Measurements from ENCODE around the gene SERINC5. TPM values are rescaled to one million over a fixed set of nuclear protein-coding genes. Genes with fewer than 3 reads are reported as not detected.

SERINC5 gene
- total RNA-seq, 4 donors from 2014 or later = 9.5 to 54.5 (median 22.4) TPM

GRCh38 chr5:80240368-80240986 is 15.4 kb downstream of the SERINC5 start:
- TF ChIP-seq CTCF (IDR thresholded peaks at IDR 0.05) (no peak), POLR2A (IDR thresholded peaks at IDR 0.05) (no peak)

GRCh38 chr5:80239680-80240367 is 16.0 kb downstream of the SERINC5 start:
- Histone ChIP-seq H3K9me3 (no peaks in the 10 kb centered on the region), H3K4me1 (peaks cover 0 to 12% of the 10 kb centered on the region in 2 donors), H3K36me3 (no peaks in the 10 kb centered on the region), H3K27ac (peak overlapping the region in 1 of 2 donors; percentile 12), H3K4me3 (no peak overlapping the region), H3K27me3 (no peaks in the 10 kb centered on the region)
- TF ChIP-seq CTCF (IDR thresholded peaks at IDR 0.05) = no peak
- TF ChIP-seq POLR2A (IDR thresholded peaks at IDR 0.05) = no peak
- DNase-seq = no peak
- intact Hi-C loops (cut with DNase I; ENCODE audit: low total_unique reads) = no loop called here

More at GRCh38 chr5:80240368-80240986, 15.4 kb downstream of the SERINC5 start:
- Histone ChIP-seq H3K4me1 (peaks cover 0 to 12% of the 10 kb centered on the region in 2 donors), H3K27me3 (no peaks in the 10 kb centered on the region), H3K9me3 (no peaks in the 10 kb centered on the region), H3K27ac (peak overlapping the region in 1 of 2 donors; percentile 12), H3K36me3 (no peaks in the 10 kb centered on the region), H3K4me3 (no peak overlapping the region)
- intact Hi-C loops (cut with DNase I; ENCODE audit: low total_unique reads) = no loop called here
- no peak for DNase-seq

- peak; percentile 50 to 56 for DNase-seq
- no peaks in the 10 kb centered on the region for H3K36me3 ChIP-seq
- intact Hi-C loops (cut with DNase I; ENCODE audit: low total_unique reads) = no loop called here
- H3K4me1 ChIP-seq = peaks cover 0 to 12% of the 10 kb centered on the region in 2 donors
- TF ChIP-seq CTCF (IDR thresholded peaks at IDR 0.05) (no peak), POLR2A (IDR thresholded peaks at IDR 0.05) (no peak)
- H3K27me3 ChIP-seq = no peaks in the 10 kb centered on the region
- peak overlapping the region in 1 of 2 donors; percentile 12 for H3K27ac ChIP-seq
- H3K4me3 ChIP-seq = no peak overlapping the region
- H3K9me3 ChIP-seq = no peaks in the 10 kb centered on the region
These were observed 16.8 kb downstream of the SERINC5 start for GRCh38 chr5:80238778-80239679.

- Histone ChIP-seq H3K27me3 (no peaks in the 10 kb centered on the region), H3K36me3 (no peaks in the 10 kb centered on the region), H3K9me3 (no peaks in the 10 kb centered on the region), H3K4me1 (peaks cover 0 to 12% of the 10 kb centered on the region in 2 donors), H3K27ac (no peak overlapping the region), H3K4me3 (no peak overlapping the region)
- no peak for DNase-seq
- TF ChIP-seq CTCF (IDR thresholded peaks at IDR 0.05) = no peak
- no peak for TF ChIP-seq POLR2A (IDR thresholded peaks at IDR 0.05)
- intact Hi-C loops (cut with DNase I; ENCODE audit: low total_unique reads) = no loop called here
These were observed 17.8 kb downstream of the SERINC5 start for GRCh38 chr5:80238097-80238496.
